GM19455 (cell line): ENCODE measurements around the gene ARMH4.
A peak's percentile ranks its signal among the peaks of the same experiment; 100 is the strongest.

Experiments
- ATAC-seq: cut with Tn5 transposase; IDR thresholded peaks from one replicate; pipeline ENCODE4 v1.9.1; 2021; ENCODE audit not compliant: unreplicated experiment

Gene ARMH4

DNA sequence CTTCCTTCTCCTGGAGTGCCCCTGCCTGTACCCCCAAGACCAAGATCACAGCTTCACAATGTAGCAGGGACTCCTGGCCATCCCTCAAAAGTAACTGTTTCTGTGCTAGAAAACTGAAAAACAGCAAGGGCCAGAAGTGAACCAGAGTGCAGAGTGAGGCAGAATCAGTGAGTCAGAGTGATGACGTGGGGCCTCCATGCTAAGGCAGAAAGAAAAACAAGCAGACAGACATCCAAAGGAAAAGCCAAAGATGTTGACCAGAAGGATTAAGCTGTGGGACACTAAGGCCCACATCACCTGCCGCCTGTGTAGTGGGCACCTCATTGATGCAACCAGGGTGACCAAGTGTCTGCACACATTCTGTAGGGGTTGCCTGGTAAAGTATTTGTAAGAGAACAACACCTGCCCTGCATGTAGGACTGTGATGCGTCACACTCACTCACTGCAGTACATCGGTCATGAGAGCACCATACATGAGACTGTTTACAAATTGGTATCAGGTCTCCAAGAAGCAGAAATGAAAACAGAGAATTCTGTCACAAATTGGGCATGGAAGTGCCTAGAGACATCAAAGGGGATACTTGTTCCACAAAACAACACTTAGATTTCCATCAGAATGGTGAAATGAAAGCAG, 51.2 kb downstream of the ARMH4 start:
- no peak for ATAC-seq

DNA sequence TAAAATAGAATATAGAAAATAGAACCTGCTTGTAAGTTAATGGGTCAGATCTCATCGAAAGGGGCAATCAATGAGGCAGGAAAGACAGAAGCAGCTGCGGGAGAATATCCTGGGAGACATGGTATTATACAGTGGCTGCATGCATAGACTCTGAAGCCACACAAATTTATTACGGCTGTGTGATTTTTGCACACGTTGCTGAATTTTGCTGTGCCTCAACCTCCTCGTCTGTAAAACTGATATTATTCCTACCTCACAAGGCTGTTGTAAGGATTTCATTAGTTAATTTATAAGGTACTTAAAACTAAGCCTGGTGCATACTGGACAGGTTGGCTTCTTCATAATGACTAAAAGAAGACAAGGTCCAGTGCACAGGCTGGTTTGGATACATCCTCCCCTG, 52.3 kb downstream of the ARMH4 start:
- ATAC-seq, result no peak

DNA sequence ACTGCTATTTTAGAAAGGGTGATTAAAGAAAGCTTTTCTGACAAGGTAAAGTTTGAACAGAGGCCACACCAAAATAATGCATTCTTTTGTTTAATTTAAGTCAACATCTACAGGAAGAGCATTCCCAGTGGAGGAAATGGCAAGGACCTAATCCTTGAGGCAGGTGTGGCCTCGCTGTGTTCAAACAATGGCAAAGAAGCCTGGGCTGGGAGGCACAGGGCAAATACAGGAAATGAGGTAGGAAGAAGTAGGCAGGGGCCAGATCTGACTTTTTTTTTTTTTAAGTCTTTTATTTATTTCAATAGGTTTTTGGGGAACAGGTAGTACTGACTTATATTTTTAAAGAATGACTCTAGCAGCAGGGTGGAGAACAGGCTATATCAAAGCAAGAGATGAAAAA, 53.5 kb downstream of the ARMH4 start:
- ATAC-seq, result no peak

DNA sequence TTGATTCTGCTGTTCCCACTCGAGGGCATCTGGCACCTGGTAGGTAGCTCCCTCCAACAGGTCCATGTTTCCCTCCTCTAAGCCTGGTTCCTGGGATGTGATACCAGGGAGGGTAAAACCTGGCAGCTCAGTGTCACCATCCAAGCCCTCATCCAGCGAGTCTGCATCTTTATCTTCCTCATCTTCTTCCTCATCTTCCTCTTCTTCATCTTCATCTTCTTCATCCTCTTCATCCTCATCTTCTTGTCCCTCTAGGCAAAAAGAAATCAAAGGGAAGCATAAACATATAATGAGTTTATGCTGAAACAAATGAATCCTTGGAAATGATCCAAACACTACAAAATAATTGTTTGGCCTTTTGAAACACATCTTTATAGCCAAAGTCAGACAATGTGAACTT, 55.3 kb downstream of the ARMH4 start:
- ATAC-seq, result no peak

DNA sequence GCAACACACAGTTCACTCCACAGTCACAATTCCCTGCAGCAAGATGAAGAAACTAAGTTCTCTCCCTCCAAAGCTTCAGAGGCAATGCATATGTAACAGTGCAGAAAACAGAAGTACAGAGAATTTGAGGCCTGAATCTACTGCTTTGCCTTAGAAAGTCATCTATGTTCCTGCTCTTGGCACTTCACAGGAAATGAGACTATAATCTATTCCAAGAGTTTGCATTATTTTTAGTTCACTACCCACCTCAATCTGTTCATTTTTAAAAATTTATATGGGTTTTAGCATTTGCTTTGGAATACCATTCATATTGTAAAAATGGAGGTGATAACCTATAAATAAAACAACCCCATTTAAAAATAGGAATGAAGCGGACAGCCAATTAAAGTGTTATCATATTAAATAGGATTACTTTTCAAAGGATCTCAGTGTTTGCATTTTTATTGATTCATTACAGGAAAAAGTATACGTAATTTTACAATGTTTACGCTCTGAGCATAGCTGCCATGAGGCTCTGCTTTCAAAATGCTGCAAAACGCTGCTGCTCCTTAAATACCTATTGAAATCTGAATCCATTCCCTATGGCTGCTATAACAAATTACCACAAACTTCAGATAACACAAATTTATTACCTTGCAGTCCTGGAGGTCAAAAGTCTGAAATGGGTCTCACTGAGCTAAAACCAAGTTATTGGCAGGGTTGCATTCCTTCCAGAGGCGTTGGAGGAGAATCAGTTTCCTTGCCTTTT, 60.0 kb downstream of the ARMH4 start:
- ATAC-seq, result no peak

DNA sequence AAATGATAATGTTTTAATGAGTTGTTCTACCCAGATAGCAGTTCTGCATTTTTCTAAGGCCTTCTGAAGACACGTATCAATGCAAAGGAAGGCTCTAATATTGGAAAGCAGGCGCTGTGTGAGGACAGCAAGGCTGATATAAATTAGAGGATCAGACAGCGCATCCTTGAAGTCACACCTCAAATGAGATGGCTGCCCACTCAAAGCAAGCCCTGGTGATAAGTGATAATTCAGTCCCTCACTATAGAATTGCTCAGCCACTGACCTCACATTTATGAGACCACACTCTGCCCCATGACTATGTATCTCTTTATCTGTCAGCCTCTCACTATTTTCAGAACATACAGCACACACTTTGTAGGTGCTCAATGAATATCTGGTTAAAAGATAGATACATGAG, 62.4 kb downstream of the ARMH4 start:
- no peak for ATAC-seq

DNA sequence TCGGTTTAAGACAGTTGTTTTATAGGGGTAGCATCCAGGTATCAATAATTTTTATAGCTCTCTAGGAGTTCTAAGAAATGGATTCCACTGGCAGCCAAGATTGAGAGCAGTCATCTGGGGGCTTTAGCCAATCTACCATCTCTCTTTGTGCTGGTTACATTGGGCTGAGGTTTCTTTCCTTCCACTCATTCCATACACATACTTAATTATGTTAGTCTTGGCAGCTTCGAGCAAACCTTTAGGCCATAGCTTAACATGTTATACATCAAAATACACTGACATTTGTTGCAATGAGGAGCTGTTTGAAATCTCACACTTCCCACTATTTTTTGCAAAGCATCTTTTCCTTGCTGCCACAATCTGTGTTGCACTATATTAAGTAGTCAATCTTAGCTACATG, 63.1 kb downstream of the ARMH4 start:
- no peak for ATAC-seq

DNA sequence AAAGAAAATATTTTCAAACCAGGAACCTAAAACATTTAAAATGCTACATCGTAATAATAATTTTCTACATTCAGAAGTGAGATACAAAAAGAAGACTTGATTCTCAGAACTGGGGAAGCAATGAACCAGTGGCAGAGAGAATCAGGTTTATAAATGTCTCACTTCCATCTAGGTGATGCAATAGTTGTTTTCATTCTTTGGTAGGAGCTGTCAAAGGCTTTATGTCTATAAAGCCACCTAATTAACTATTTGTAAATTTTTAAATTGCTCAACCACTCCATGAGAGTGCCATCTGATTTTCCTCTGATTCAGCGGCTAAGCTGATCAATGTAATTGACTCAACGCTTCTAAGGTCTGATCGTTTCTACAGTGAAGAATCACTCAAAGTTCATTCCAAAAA, 66.1 kb downstream of the ARMH4 start:
- ATAC-seq, result no peak

DNA sequence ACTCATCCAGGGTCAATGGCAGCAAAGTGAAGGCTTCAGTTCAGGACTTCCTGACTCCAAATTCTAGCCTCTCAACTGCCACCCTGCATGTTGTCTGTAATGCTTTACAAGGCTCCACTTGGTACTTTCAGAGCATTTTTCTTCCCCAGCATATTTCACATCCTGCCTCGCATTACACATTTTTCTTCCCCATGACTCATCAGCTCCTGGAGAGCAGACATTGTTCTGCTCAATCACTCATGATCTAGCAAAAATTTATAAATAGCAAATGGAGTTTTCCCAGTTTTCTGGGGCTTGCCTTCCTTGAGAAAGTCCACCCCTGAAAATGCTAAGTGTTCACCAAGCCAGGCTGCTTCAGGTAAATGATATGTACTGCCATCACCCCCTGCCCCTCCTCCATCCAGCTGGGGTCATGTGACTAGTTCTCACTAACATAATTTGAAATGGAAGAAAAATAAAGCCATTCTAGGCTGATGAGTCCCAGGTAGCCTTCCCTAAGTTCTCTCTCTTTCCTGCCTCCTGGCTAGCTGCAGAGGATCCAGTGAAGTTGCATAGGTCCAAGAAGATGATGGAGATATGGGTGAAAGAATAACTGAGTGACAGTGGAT, 69.4 kb downstream of the ARMH4 start:
- ATAC-seq, result no peak

DNA sequence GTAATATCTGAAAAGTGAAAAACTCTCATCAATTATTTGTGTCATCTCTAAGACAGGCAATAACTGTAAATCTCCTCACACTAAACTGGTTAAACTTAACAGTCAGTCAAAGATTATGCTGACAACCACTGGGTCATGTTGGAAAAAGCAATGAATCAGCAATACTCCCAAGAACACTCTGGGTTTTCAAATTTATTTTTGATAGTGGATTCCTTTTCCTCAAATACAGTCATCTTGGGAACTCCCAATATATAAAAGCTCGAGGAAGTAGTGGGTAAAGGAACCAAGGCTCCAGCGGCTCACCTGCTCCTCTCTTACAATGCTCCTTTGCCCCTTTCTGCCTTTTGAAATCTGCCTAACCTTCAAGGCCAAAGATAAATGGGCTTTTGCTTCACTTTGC, 70.0 kb downstream of the ARMH4 start:
- no peak for ATAC-seq

DNA sequence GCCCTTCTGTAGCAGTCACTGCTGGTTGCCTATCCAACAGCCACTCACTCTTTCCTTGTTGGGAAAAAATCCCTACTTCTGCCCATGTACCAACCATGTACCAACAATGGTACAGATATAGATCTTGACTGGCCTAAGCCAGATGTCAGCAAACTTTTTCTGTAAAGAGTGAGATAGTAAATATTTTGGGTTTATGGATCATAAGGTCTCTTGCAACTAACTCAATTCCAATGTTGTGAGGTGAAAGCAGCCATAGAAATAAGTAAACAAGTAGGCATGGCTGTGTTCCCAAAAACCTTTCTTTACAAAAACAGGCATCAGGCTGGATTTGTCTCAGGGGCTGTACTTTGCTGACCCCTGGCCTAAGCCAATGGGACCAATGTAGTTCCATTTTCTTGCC, 73.5 kb downstream of the ARMH4 start:
- no peak for ATAC-seq

DNA sequence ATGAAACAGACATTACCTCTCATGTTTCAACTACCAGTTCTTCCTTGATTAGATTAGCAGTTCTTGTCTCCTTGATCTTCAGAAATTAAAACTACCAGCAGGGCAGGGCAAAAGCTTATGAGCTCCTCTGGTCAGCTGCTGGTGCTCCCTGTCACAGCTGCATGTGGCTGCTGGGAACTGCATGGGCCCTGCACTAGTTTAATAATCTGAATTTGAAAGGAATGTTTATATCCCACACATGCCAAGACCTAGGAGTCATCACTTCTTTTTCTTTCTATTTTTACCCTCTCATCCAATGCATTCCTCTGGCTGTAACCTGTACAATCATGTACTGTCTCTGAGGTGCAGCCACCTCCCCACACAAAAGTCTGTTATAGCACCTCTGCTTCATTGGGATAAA, 73.9 kb downstream of the ARMH4 start:
- ATAC-seq, result no peak

DNA sequence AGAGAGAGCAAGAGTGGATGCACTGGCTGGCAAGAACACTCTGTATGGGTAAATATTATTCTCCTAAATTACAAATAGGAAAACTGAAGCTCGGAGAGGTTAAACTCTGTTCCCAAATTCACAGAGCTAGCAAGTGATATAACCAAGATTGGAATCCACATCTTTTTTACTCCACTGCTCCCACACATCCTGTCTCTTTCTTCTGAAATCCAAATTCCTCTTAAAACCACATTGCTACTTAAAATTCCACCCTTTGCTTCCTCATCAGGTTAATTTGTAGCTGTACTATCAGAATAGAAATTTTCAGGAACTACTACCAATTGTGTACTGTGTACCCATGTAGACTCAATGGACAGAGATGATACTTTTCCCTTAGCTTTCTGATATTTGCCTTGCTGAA, 74.4 kb downstream of the ARMH4 start:
- no peak for ATAC-seq

DNA sequence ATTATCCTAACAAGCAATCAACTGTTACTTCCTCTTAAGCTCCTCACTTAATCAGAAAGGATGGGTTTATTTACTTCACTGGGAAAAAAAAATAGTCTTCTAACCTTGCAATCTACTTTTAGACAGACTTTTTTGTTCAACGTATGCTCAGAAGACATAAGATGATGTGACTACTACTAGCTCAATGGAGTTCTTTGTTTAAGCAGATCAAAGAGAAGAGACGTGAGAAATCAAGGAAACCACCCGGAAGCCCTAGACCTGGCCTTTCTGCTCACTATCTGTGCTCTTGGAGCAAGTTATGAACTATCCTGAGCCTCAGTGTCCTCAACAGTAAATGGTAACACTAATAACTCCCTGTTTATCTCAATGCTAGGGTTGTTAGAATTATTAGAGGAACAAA, 78.5 kb downstream of the ARMH4 start:
- ATAC-seq, result no peak

DNA sequence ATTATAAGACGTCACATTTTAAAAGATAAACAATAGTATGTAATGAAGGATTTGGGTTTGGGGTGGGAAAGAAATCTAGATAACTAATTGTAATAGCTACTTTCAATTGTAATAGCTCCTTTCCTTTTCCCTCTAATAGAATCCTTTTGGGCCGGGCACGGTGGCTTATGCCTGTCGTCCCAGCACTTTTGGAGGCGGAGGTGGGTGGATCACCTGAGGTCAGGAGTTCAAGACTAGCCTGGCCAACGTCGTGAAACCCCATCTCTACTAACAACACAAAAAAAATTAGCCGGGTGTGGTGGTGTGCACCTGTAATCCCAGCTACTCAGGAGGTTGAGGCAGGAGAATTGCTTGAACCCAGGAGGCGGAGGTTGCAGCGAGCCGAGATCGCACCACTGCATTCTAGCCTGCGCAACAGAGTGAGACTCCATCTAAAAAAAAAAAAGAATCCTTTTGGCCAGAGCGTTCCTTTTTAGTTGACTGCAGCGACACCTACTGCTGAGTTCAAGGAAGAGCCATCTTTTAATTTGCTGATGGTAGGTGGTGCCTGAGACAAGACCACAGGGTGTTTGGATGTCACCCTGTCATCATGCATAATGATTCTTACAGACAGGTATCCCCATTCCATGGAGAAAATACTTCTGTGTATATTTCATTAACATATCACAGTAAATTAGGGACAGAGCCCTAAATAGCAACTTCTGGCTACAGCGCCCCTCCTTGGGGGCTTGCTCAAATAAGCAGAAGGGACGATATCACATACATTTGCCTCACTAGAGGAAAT, 79.5 kb downstream of the ARMH4 start:
- peak; percentile 81 for ATAC-seq

DNA sequence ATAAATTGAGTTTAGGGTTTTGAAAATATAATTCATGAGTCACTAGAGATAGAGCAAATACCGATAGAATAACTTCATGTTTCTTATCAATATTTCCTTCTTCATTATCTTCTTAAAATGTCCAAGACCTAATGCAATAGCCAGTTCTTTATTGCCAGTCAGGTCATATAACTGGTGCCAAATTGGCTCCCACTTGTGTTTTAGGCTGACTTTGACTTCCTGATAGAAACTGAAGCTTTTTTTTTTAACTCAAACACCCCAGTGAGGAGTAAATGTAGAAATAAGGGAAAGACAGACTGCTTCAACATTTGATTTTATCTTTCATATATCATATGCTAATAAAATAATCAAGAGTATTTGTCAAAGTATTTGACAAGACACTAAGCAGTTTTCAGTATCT, 80.7 kb downstream of the ARMH4 start:
- ATAC-seq, result no peak

DNA sequence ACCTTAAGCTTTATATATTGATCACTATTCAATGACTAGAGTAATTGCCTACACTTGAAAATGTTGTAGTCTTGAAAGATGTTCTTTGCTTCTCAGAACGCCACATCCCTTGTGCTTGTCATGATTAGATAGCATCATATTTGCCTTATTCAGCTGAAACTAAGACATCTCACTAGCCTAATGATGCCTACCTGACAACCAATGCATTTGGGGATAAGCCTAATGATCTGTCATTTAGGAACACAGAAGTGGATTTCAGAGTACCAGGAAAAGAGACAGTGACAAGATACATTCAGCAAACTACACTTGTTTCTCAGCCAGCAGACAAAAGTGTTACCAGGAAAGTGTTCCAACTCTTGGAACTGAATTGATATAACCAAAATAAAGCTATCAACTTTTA, 83.7 kb downstream of the ARMH4 start:
- no peak for ATAC-seq

DNA sequence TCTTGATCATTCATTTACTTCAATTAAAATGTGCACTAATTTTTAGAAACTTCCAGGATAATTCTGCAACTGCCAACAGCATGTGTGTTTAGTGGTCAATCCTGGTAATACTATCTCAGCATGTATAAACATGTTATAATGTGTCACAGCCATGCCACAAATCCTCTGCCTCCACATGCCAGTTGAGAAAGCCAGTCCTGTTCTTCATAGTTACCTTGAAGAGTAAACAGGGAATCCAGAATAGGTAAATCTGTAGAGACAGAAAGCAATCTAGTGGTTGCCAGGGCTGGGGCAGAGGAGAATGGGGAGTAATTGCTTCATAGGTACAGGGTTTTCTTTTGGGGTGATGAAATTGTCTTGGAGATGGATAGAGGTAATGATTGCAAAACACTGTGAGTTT, 85.9 kb downstream of the ARMH4 start:
- no peak for ATAC-seq

DNA sequence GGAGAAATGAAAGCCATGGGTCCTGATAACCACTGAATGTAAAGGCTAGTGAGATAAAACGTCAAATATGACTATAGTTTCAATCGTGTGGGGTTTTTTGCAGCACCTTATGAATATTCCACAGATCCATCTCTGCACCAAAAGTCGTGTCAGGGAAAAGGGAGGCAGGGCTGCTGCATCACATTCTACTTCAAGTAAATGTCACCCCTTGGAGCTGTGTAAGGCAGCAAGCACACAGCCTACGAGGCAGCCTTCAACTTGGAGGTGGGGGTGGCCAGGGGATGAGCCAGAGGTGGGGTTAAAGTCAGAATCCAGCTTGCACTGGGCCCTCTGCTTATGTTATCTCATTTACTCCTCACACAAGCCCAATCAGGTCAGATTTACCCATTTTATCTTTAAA, 90.4 kb downstream of the ARMH4 start:
- ATAC-seq, result no peak

DNA sequence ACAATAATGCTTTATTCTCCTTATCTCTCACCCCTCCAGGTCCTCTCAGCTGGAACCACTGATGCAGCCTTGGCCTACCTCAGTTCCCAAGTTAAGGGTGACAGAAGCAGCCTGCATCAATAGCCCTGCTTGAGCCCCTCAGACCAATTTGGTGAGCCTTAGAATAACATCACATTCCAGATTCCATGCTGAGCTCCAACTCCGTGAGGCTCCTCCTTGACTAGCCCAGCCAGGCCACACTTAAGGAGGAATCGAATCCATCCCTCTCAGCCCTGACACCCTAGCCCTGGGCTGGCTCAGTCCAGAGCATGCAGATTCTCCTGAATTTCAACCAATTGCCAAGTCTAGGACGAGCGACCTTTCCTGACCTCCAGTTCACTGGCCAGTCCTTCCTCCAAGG, 91.1 kb downstream of the ARMH4 start:
- ATAC-seq, result no peak

DNA sequence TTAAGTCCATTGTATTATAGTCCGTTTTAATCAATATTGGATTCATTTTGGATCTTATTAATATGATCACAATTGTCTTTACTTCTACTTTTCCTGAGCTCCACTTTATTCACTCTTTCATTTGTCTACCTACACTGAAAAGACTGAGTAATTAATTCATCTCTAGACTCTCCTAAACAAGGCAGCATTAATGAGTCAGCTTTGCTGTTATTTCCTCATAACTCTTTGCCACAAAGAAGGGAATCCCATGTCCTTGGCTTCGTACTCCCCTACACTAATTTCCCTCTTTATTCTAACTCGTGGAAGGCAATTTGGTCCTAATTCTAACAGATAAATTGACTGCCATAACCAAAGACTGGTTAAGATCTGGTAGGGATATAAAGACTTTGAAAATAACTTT, 91.9 kb downstream of the ARMH4 start:
- no peak for ATAC-seq

DNA sequence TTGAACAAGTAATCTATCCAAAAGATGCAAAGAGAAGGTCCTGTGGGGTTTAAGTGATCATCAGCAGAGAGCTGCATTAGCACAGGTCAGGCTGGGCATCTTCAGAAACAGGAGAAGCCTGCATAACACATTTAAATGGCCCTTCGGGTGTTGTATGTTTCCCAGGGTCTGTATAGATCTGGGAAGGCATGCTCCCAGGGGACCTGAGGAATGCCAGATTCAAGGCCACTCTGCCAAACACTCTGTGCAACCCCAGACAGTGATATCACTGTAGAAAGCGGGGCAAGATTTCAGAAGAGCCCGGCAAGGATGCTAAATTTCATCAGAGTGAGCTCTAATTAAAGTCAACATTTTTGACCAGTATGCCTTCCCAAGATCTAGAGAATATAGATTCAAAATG, 92.9 kb downstream of the ARMH4 start:
- no peak for ATAC-seq
